A673 (cell line): Measurements from ENCODE around the gene KRT4.

Experiments used
- EZH2 ChIP-seq: fragments of 200-600 bp; sonication (generic); IDR thresholded peaks from 2 replicates; pipeline ENCODE4 v1.6.1; 2017; ENCODE audit warnings: borderline replicate concordance, low read depth, mild to moderate bottlenecking, mixed read lengths, antibody characterized with exemption, low read length; ENCODE audit not compliant: poor library complexity, severe bottlenecking
- TF ChIP-seq, protein P1 (sequence below): fragments of 300-800, 200-600 bp; sonication (generic); conservative IDR thresholded peaks from 2 replicates; pipeline ENCODE4 v1.5.1; 2017; ENCODE audit warnings: low read depth, mild to moderate bottlenecking, antibody characterized with exemption, low read length, moderate library complexity, mixed read lengths

DNA sequence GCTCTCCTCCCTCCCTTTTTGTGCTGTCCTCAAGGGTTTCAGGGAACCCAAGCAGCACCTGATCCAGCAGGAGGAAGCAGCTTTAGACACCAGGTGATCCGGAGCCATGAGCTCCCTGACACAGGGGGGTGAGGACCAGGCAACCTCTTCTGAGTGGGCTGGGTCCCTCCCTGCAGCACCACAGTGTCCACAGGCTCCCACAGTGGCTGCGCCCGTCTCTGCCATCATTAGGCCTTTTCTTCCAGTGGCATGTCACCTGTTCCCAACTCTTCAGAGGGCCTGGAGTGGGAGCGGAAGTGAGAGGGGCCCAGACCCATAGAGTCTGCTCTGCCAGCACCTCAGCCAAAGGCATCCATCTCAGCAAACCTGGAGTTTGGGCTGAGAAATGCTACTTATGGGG is 36.4 kb downstream of the KRT4 start:
- TF ChIP-seq, protein P1, sequence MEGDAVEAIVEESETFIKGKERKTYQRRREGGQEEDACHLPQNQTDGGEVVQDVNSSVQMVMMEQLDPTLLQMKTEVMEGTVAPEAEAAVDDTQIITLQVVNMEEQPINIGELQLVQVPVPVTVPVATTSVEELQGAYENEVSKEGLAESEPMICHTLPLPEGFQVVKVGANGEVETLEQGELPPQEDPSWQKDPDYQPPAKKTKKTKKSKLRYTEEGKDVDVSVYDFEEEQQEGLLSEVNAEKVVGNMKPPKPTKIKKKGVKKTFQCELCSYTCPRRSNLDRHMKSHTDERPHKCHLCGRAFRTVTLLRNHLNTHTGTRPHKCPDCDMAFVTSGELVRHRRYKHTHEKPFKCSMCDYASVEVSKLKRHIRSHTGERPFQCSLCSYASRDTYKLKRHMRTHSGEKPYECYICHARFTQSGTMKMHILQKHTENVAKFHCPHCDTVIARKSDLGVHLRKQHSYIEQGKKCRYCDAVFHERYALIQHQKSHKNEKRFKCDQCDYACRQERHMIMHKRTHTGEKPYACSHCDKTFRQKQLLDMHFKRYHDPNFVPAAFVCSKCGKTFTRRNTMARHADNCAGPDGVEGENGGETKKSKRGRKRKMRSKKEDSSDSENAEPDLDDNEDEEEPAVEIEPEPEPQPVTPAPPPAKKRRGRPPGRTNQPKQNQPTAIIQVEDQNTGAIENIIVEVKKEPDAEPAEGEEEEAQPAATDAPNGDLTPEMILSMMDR = no peak
- no peak for TF ChIP-seq EZH2
